DOHH2 (cell line): ENCODE results near the gene RCE1.

Experiments used
- H3F3A ChIP-seq: fragments of 200-600 bp; sonication (generic), shearing (Covaris generic); 2 replicates; pipeline ENCODE4 v1.6.0; 2016; ENCODE audit warnings: antibody characterized with exemption, mild to moderate bottlenecking; ENCODE audit not compliant: control insufficient read depth, insufficient read depth
- H3K27ac ChIP-seq: fragments of 200-600 bp; sonication (generic); 2 replicates; pipeline ENCODE4 v1.5.1; 2014; ENCODE audit warnings: low read depth, mild to moderate bottlenecking, low read length, moderate library complexity
- H3K27me3 ChIP-seq: fragments of 200-600 bp; sonication (generic); 2 replicates; pipeline ENCODE4 v1.6.1; 2014; ENCODE audit warnings: mild to moderate bottlenecking, low read length, mixed read lengths; ENCODE audit not compliant: control insufficient read depth
- H3K36me3 ChIP-seq: fragments of 200-600 bp; sonication (generic); 2 replicates; pipeline ENCODE4 v1.6.1; 2014; ENCODE audit warnings: mild to moderate bottlenecking, low read length, moderate library complexity, mixed read lengths; ENCODE audit not compliant: control insufficient read depth
- H3K4me1 ChIP-seq: fragments of 200-600 bp; sonication (generic); 2 replicates; pipeline ENCODE4 v1.6.1; 2014; ENCODE audit warnings: mild to moderate bottlenecking, low read length, mixed read lengths; ENCODE audit not compliant: control insufficient read depth
- H3K4me2 ChIP-seq: fragments of 200-600 bp; sonication (generic); 2 replicates; pipeline ENCODE4 v1.6.0; 2014; ENCODE audit warnings: mild to moderate bottlenecking, low read length, moderate library complexity
- H3K4me3 ChIP-seq: fragments of 200-600 bp; sonication (generic); 2 replicates; pipeline ENCODE4 v1.5.1; 2014; ENCODE audit warnings: mild to moderate bottlenecking, low read length, mixed read lengths
- H3K79me2 ChIP-seq: fragments of 200-600 bp; sonication (generic); 2 replicates; pipeline ENCODE4 v1.6.1; 2014; ENCODE audit warnings: mild to moderate bottlenecking, low read length, mixed read lengths; ENCODE audit not compliant: control insufficient read depth
- H3K9me2 ChIP-seq: fragments of 200-600 bp; sonication (generic); replicated peaks from 2 replicates; pipeline ENCODE4 v1.6.1; 2014; ENCODE audit warnings: mild to moderate bottlenecking, low read length, mixed read lengths; ENCODE audit not compliant: control insufficient read depth
- H3K9me3 ChIP-seq: fragments of 200-600 bp; sonication (generic); 2 replicates; pipeline ENCODE4 v1.6.1; 2014; ENCODE audit warnings: antibody characterized with exemption, low read length, mixed read lengths; ENCODE audit not compliant: control insufficient read depth, insufficient read depth
- H4K20me1 ChIP-seq: fragments of 200-600 bp; sonication (generic); 2 replicates; pipeline ENCODE4 v1.6.0; 2014; ENCODE audit warnings: low read depth, mild to moderate bottlenecking, antibody characterized with exemption, low read length, moderate library complexity; ENCODE audit not compliant: control insufficient read depth, insufficient read depth
- CTCF ChIP-seq: fragments of 200-600 bp; sonication (generic); IDR thresholded peaks from one replicate; pipeline ENCODE4 v1.5.1; 2014; ENCODE audit warnings: antibody characterized with exemption, mild to moderate bottlenecking, low read depth, low read length; ENCODE audit not compliant: poor library complexity, severe bottlenecking
- EZH2phosphoT487 ChIP-seq: fragments of 200-600 bp; sonication (generic); IDR thresholded peaks from 2 replicates; pipeline ENCODE4 v1.6.1; 2017; ENCODE audit warnings: borderline replicate concordance, mild to moderate bottlenecking, antibody characterized with exemption, low read length, moderate library complexity, mixed read lengths

The RCE1 gene

GRCh38 chr11:66879583-66879982 lies 36.3 kb downstream of the RCE1 start:
- Histone ChIP-seq H3K27me3 (peaks cover 23% of the 10 kb centered on the region), H3K4me3 (no peak overlapping the region), H3K36me3 (no peaks in the 10 kb centered on the region), H3K79me2 (no peaks in the 10 kb centered on the region), H3K4me2 (no peak overlapping the region), H3K4me1 (no peaks in the 10 kb centered on the region), H3K9me3 (no peaks in the 10 kb centered on the region), H3F3A (no peaks in the 10 kb centered on the region), H4K20me1 (no peaks in the 10 kb centered on the region), H3K27ac (no peak overlapping the region), H3K9me2 (no peaks in the 10 kb centered on the region)
- no peak for TF ChIP-seq EZH2phosphoT487
- no peak for TF ChIP-seq CTCF

GRCh38 chr11:66879999-66880398 lies 36.8 kb downstream of the RCE1 start:
- H3K27ac ChIP-seq, result no peak overlapping the region
- no peaks in the 10 kb centered on the region for H3K9me2 ChIP-seq
- no peak overlapping the region for H3K4me2 ChIP-seq
- no peaks in the 10 kb centered on the region for H3K9me3 ChIP-seq
- H3K27me3 ChIP-seq, result peaks cover 23% of the 10 kb centered on the region
- H3K36me3 ChIP-seq, result no peaks in the 10 kb centered on the region
- H3K4me1 ChIP-seq, result no peaks in the 10 kb centered on the region
- H4K20me1 ChIP-seq, result no peaks in the 10 kb centered on the region
- H3K4me3 ChIP-seq, result no peak overlapping the region
- no peak for TF ChIP-seq CTCF
- no peak for TF ChIP-seq EZH2phosphoT487
- H3K79me2 ChIP-seq, result no peaks in the 10 kb centered on the region
- H3F3A ChIP-seq, result no peaks in the 10 kb centered on the region

GRCh38 chr11:66880496-66881450 lies 37.5 kb downstream of the RCE1 start:
- Histone ChIP-seq H3K9me2 (no peaks in the 10 kb centered on the region), H3K79me2 (no peaks in the 10 kb centered on the region), H3K4me3 (no peak overlapping the region), H3K27ac (no peak overlapping the region), H4K20me1 (no peaks in the 10 kb centered on the region), H3K4me1 (no peaks in the 10 kb centered on the region), H3K27me3 (peaks cover 22% of the 10 kb centered on the region), H3K9me3 (no peaks in the 10 kb centered on the region), H3K4me2 (no peak overlapping the region), H3K36me3 (no peaks in the 10 kb centered on the region), H3F3A (no peaks in the 10 kb centered on the region)
- TF ChIP-seq EZH2phosphoT487 (no peak), CTCF (no peak)
